ENCODE results near the gene TPH2.

Gene TPH2

GRCh38 chr12:71958457-71958856, 19.8 kb downstream of the TPH2 start:
- DNase-seq (ENCODE audit: low read depth in 4 of 4, low spot score in 1 of 4) = no peak

- no peak for DNase-seq (ENCODE audit: low read depth in 4 of 4, low spot score in 1 of 4)
Measured at GRCh38 chr12:71958993-71959578, 20.4 kb downstream of the TPH2 start.

- no peak for DNase-seq (ENCODE audit: low read depth in 4 of 4, low spot score in 1 of 4)
Measured at GRCh38 chr12:71967211-71967610, 28.6 kb downstream of the TPH2 start.

- DNase-seq (ENCODE audit: low read depth in 4 of 4, low spot score in 1 of 4) = no peak
Measured at GRCh38 chr12:71969330-71969729, 30.7 kb downstream of the TPH2 start.

- DNase-seq (ENCODE audit: low read depth in 4 of 4, low spot score in 1 of 4) = no peak
Measured at GRCh38 chr12:71970031-71970430, 31.4 kb downstream of the TPH2 start.

GRCh38 chr12:71972441-71973074, 33.9 kb downstream of the TPH2 start:
- no peak for DNase-seq (ENCODE audit: low read depth in 4 of 4, low spot score in 1 of 4)

- no peak for DNase-seq (ENCODE audit: low read depth in 4 of 4, low spot score in 1 of 4)
Measured at GRCh38 chr12:71973687-71974086, 35.0 kb downstream of the TPH2 start.

- no peak for DNase-seq (ENCODE audit: low read depth in 4 of 4, low spot score in 1 of 4)
Measured at GRCh38 chr12:71980538-71980937, 41.9 kb downstream of the TPH2 start.

GRCh38 chr12:71981149-71981548, 42.5 kb downstream of the TPH2 start:
- DNase-seq (ENCODE audit: low read depth in 4 of 4, low spot score in 1 of 4) = no peak

GRCh38 chr12:71994715-71995114, 56.1 kb downstream of the TPH2 start:
- no peak for DNase-seq (ENCODE audit: low read depth in 4 of 4, low spot score in 1 of 4)

- DNase-seq (ENCODE audit: low read depth in 4 of 4, low spot score in 1 of 4) = no peak
Measured at GRCh38 chr12:71999795-72000194, 61.1 kb downstream of the TPH2 start.

GRCh38 chr12:72000969-72001648, 62.5 kb downstream of the TPH2 start:
- DNase-seq (ENCODE audit: low read depth in 4 of 4, low spot score in 1 of 4) = no peak

GRCh38 chr12:72006766-72007165, 68.1 kb downstream of the TPH2 start:
- no peak for DNase-seq (ENCODE audit: low read depth in 4 of 4, low spot score in 1 of 4)

- DNase-seq (ENCODE audit: low read depth in 4 of 4, low spot score in 1 of 4) = no peak
Measured at GRCh38 chr12:72010356-72010755, 71.7 kb downstream of the TPH2 start.

- no peak for DNase-seq (ENCODE audit: low read depth in 4 of 4, low spot score in 1 of 4)
Measured at GRCh38 chr12:72011374-72011773, 72.7 kb downstream of the TPH2 start.

- DNase-seq (ENCODE audit: low read depth in 4 of 4, low spot score in 1 of 4) = no peak
Measured at GRCh38 chr12:72012874-72013273, 74.2 kb downstream of the TPH2 start.

GRCh38 chr12:72015895-72016294, 77.2 kb downstream of the TPH2 start:
- DNase-seq (ENCODE audit: low read depth in 4 of 4, low spot score in 1 of 4) = no peak

GRCh38 chr12:72017054-72017651, 78.5 kb downstream of the TPH2 start:
- DNase-seq (ENCODE audit: low read depth in 4 of 4, low spot score in 1 of 4) = peak in 3 of 4 experiments; percentile 15 to 29 (median 27)

GRCh38 chr12:72018036-72018435, 79.4 kb downstream of the TPH2 start:
- no peak for DNase-seq (ENCODE audit: low read depth in 4 of 4, low spot score in 1 of 4)

GRCh38 chr12:72024613-72025012, 86.0 kb downstream of the TPH2 start:
- DNase-seq (ENCODE audit: low read depth in 4 of 4, low spot score in 1 of 4) = no peak

GRCh38 chr12:72025524-72025923, 86.9 kb downstream of the TPH2 start:
- DNase-seq (ENCODE audit: low read depth in 4 of 4, low spot score in 1 of 4) = no peak

- DNase-seq (ENCODE audit: low read depth in 4 of 4, low spot score in 1 of 4) = no peak
Measured at GRCh38 chr12:72028966-72029365, 90.3 kb downstream of the TPH2 start.
